Colon (tissue), 2 donors: Measurements from ENCODE around the gene TIMM50.

Experiments used
- FAIRE-seq: peaks from 2 replicates; lab custom pipeline; 2012; peaks lifted over from hg19 to GRCh38; lab: Jason Lieb, UNC
- donor health status: control.
- donor health status: control.

TIMM50 gene

DNA sequence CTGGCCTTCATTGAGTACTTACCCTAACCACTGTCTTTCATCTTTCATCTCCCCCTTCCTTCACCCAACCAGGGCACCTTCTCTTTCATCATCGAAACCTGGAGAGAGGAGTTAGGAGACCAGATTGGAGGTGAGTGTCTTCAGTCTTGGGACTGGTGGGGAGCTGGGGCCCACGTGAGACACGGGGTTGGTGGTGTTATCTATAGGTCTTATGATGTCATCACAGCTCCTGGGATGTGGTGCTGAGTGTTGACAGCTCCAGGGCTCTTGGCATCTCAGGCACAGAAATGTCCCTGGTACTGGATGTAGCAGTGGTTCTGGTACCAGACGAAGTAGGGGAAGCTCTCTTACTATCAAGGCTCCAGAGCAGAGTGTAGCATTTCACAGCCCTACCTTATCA lies 19.9 kb downstream of the TIMM50 start:
- no peak for FAIRE-seq

DNA sequence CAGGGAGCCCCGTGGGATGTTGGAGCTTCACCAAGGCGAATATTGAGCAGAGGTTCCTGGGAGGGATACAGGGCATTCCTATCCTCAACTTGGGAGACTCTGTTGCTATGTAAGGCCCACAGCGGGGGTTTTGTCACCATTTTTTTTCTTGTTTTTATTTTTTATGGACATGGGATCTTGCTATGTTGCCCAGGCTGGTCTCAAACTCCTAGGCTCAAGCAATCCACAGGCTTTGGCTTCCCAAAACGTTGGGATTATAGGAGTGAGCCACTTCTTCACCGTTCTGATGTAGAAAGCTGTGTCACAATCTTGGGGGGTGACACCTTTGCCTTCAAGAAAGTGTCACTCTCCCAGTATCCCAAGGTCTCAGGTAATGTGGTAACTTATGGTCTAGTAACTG lies 20.7 kb downstream of the TIMM50 start:
- FAIRE-seq: no peak

DNA sequence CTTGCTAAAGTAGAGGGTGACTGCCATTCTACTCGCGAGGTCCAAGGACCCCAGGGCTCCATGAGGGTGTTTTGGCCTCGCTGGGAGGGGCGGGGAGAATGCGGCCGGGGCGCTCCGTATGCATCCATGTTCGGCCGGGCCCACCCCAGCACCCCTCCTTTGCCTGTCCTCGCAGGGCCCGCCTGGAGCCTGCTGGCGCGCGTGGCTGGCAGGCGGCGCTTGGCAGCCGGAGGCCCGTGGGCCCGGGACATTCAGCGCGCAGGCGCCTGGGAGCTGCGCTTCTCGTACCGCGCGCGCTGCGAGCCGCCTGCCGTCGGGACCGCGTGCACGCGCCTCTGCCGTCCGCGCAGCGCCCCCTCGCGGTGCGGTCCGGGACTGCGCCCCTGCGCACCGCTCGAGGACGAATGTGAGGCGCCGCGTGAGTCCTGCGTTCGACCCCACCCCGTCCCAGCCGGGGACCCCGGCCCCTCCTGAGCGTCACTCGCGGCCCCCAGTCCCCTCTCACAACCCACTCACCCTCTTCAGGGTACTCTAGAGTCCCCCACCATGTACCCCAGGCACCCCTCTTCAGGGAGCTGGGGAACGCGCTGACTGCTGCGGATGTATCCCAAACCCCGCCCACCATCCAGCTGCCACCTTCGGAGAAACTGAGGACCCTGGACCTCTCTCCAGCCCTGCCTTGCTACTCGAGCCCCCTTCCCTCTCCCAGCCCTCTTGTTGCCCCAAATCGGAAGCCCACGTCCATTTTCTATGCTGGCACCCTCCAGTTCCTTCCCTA lies 22.2 kb downstream of the TIMM50 start:
- FAIRE-seq: no peak

DNA sequence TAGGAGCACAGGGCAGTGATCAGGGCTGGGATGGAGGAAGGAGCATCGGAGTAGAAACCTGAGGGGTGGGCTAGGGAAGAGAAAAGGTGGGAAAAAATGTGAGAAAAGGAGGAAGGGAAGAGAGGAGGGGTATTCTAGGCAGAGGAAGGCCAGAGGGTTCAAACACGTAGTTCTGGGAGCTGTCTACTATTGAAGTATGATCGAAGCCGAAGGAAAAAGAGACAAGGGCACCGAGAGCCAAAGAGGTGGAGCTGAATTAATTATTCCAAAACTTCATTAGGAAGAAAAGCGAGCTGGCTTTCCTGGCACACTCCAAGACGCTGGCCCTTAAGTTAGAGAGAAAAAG lies 25.9 kb downstream of the TIMM50 start:
- FAIRE-seq: no peak

DNA sequence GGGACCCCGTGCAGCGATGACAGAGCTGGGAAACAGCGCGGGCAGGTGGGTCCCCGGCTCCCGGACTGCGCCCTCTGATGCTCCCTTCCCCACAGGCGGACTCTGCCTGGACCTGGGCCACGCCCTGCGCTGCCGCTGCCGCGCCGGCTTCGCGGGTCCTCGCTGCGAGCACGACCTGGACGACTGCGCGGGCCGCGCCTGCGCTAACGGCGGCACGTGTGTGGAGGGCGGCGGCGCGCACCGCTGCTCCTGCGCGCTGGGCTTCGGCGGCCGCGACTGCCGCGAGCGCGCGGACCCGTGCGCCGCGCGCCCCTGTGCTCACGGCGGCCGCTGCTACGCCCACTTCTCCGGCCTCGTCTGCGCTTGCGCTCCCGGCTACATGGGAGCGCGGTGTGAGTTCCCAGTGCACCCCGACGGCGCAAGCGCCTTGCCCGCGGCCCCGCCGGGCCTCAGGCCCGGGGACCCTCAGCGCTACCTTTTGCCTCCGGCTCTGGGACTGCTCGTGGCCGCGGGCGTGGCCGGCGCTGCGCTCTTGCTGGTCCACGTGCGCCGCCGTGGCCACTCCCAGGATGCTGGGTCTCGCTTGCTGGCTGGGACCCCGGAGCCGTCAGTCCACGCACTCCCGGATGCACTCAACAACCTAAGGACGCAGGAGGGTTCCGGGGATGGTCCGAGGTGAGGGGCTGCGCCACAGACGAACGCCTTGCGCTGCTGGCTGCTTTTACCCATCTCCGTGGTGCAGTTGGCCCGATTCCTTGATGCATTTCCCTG lies 26.5 kb downstream of the TIMM50 start:
- FAIRE-seq: no peak

GRCh38 chr19:39507715-39508364 lies 27.2 kb downstream of the TIMM50 start:
- FAIRE-seq: no peak

- no peak for FAIRE-seq
These were observed 28.0 kb downstream of the TIMM50 start for GRCh38 chr19:39508629-39509028.

DNA sequence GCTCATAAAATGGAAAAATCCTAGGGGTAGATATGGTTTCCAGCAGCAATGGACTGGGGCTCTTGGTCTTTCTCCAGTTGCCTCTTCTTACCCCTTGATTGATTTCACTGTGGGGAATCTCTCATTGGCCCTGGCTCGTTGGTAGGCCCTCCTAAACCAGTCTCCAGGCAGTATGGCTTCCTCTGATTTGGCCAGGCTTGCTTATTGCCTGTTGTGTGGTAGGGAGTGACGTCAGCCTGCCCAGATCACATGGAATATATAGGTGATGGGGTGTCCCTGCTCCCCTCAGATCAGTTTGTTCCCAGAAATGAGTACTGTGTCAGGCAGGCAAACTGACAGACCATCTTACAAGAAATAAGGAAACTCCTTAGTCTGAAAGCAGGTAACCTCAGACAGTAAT lies 28.6 kb downstream of the TIMM50 start:
- no peak for FAIRE-seq

- no peak for FAIRE-seq
These were observed 32.4 kb downstream of the TIMM50 start for GRCh38 chr19:39512988-39513387.

- FAIRE-seq: no peak
These were observed 34.4 kb downstream of the TIMM50 start, which contains the start of gene SELENOV for GRCh38 chr19:39514840-39515550. Gene SELENOV (plus strand): TSS chr19:39515139. CDS start chr19:39515213, 74 bp downstream.

DNA sequence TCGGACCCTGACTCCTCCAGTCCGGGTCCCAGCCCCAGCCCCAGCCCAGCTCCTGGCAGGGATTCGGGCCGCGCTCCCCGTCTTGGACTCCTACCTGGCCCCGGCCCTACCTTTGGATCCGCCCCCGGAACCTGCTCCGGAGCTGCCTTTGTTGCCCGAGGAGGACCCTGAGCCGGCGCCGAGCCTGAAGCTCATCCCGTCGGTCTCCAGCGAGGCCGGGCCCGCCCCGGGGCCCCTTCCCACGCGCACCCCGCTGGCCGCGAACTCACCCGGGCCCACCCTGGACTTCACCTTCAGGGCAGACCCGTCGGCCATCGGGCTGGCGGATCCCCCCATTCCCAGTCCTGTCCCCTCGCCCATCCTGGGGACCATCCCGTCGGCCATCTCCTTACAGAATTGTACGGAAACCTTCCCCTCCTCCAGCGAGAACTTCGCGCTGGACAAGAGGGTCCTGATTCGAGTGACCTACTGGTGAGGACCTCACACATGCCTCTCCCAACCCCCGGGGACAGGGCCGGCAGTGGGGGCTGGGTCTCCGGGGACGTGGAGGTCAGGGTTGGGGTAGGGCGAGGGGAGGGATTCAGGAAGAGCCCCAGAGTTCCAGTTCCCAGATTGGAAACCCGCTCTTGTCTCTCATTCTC lies 35.0 kb downstream of the TIMM50 start:
- FAIRE-seq: no peak

DNA sequence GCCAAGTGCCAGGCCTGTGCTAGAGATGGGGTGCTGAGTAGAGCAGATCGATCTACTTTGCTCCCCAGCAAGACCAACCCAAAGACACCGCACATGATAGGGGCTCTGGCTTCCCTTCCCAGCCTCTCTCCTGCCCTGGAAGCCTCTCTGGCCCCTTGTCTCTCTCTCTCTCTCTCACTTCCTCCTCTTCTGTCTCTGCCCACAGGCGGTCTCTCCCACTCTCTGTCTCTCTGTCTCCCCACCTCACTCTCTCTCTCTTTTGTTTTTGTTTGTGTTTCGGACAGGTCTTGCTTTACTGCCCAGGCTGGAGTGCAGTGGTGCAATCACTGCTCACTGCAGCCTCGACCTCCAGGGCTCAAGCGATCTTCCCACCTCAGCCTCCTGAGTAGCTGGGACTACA lies 35.6 kb downstream of the TIMM50 start:
- FAIRE-seq: no peak

- FAIRE-seq: no peak
These were observed 36.8 kb downstream of the TIMM50 start for GRCh38 chr19:39517432-39517831.

DNA sequence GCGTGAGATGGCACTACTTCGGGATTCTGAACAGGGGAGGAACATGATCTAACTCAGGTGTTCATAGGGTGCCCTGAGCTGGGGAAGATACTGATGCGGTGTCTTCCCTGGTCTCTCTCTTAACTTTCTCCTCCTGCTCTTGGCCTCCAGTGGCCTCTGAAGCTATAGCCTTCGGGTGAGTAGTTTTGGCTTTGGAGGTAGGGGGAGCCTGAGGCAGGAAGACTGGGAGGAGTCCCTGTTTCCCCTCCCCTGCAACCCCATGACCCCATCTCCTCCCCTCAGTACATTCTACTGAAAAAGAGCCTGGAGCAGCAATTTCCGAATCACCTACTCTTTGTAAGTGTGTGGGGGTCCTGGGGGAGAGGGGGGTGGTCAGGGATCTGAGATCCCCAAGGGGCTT lies 37.8 kb downstream of the TIMM50 start:
- no peak for FAIRE-seq

DNA sequence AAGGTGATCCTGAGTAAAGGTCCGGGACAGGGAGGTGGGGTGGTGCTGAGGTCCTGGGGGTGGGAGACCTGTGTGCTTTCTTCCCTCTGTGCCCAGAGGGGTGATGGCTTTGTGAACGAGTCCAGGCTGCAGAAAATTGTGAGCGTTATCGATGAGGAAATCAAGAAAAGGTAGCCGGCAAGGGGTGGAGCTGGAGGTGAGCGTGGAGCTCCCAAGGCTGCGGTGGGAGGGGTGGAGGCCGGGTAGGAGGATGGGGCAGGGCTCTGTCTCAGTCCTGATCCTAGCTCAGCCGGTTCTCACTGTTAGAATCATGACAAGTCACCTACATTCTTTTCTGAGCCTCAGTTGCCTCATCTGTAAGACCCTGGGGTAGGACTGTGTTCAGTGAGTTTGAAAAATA lies 38.3 kb downstream of the TIMM50 start:
- FAIRE-seq: no peak

- FAIRE-seq: no peak
These were observed 40.2 kb downstream of the TIMM50 start for GRCh38 chr19:39520541-39521484.

- no peak for FAIRE-seq
These were observed 43.9 kb downstream of the TIMM50 start for GRCh38 chr19:39524495-39524894.

GRCh38 chr19:39525205-39525604 lies 44.6 kb downstream of the TIMM50 start:
- FAIRE-seq: no peak

GRCh38 chr19:39531834-39532232 lies 51.2 kb downstream of the TIMM50 start:
- no peak for FAIRE-seq

DNA sequence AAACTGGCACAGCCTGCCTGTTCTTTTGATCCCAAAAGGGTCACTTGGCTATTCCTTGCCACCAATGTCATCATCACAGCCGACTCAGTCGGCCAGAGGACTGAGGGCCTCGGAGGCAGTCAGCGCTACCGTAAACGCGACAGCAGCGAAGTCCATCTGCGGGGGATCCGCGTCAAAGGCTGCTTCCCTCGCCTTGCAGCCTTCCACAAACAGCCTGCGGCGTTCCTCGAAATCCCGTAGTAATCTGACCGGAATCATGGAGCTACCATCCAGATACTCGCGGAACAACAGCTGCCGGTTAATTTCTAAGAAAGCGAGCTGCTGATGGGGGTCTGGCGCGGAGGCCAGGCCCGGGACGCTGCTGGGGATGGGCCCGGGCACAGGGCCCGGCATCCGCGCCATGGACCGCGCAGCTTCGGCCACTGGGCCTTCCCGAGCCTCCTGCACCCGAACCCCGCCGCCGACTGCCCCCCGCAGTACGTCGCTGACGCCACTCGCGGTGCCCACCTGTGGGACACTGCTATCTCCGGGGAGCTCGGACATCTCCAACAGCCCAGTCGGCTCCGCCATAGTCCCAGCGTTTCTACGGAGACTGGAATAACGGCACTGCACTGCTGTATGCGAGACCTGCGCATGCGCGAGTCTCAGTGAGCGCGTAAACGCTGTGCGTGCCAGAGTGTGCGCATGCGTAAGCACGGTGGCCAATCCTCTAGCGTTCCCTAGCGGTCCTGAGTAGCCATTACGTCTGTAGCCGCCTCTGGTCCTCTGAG lies 51.8 kb downstream of the TIMM50 start, which contains the start of gene EID2B:
TSS of gene EID2B (minus strand) at position 620 of the 770 bp plus-strand sequence. CDS start at position 570, 50 bp downstream.
- FAIRE-seq: no peak
